HepG2 (cell line): ENCODE data around the gene CAMTA1. TPM values are rescaled to one million over a fixed set of nuclear protein-coding genes. Genes with fewer than 3 reads are reported as not detected.
A peak's percentile ranks its signal among the peaks of the same experiment; 100 is the strongest.

ENCODE experiments used
- ASH2L ChIP-seq: fragments of 300-600, 200-600 bp; sonication (generic); IDR thresholded peaks from 2 replicates; pipeline ENCODE4 v1.7.0; 2017; ENCODE audit warnings: low read depth, mild to moderate bottlenecking, moderate library complexity, mixed read lengths, low read length; ENCODE audit not compliant: insufficient read length
- HMG20B ChIP-seq: conservative IDR thresholded peaks from 2 replicates; pipeline ENCODE4 v1.6.1; 2016; ENCODE audit warnings: missing genetic modification reagents, missing compliant biosample characterization
- KDM5B ChIP-seq: sonication (generic); formaldehyde crosslinking; IDR thresholded peaks from 2 replicates; pipeline ENCODE4 v1.4.0; 2020; ENCODE audit warnings: missing genetic modification reagents, mild to moderate bottlenecking, borderline replicate concordance
- NR1H2 ChIP-seq: sonication (generic); formaldehyde crosslinking; IDR thresholded peaks from 2 replicates; pipeline ENCODE4 v1.8.1; 2022; ENCODE audit warnings: low read depth, missing genetic modification reagents, borderline replicate concordance
- POGZ ChIP-seq: sonication (generic); formaldehyde crosslinking; IDR thresholded peaks from 2 replicates; pipeline ENCODE4 v1.4.0; 2020; ENCODE audit warnings: mild to moderate bottlenecking, missing genetic modification reagents
- SKI ChIP-seq: fragments of 450-650 bp; IDR thresholded peaks from one replicate; pipeline ENCODE4 v1.6.1; 2018; ENCODE audit warnings: mild to moderate bottlenecking; ENCODE audit not compliant: partially characterized antibody
- SMARCC2 ChIP-seq: fragments of 450-650 bp; IDR thresholded peaks from 2 replicates; pipeline ENCODE4 v1.6.1; 2017; ENCODE audit warnings: antibody characterized with exemption, mild to moderate bottlenecking
- SP5 ChIP-seq: IDR thresholded peaks from 2 replicates; pipeline ENCODE4 v1.6.1; 2016; ENCODE audit warnings: low read depth, borderline replicate concordance
- ZBTB1 ChIP-seq: sonication (generic); formaldehyde crosslinking; IDR thresholded peaks from 2 replicates; pipeline ENCODE4 v1.4.0; 2020; ENCODE audit warnings: missing genetic modification reagents, borderline replicate concordance
- ZBTB3 ChIP-seq: sonication (generic); formaldehyde crosslinking; IDR thresholded peaks from 2 replicates; pipeline ENCODE4 v1.4.0; 2020; ENCODE audit warnings: low read depth, mild to moderate bottlenecking, moderate library complexity, missing genetic modification reagents, borderline replicate concordance
- ZFP1 ChIP-seq: IDR thresholded peaks from 2 replicates; pipeline ENCODE4 v1.6.1; 2016
- ZKSCAN8 ChIP-seq: IDR thresholded peaks from 2 replicates; pipeline ENCODE4 v1.6.1; 2016; ENCODE audit warnings: borderline replicate concordance, missing genetic modification reagents, missing compliant biosample characterization
- ZMYM3 ChIP-seq: sonication (generic); formaldehyde crosslinking; IDR thresholded peaks from 2 replicates; pipeline ENCODE4 v1.5.1; 2020; ENCODE audit warnings: mild to moderate bottlenecking, missing genetic modification reagents
- ZNF207 ChIP-seq: fragments of 450-650 bp; IDR thresholded peaks from 2 replicates; pipeline ENCODE4 v1.6.1; 2016; ENCODE audit warnings: antibody characterized with exemption, borderline replicate concordance
- ZNF264 ChIP-seq: sonication (generic); formaldehyde crosslinking; IDR thresholded peaks from 2 replicates; pipeline ENCODE4 v1.4.0; 2020; ENCODE audit warnings: missing genetic modification reagents
- ZNF530 ChIP-seq: sonication (generic); formaldehyde crosslinking; IDR thresholded peaks from 2 replicates; pipeline ENCODE4 v1.5.0; 2020; ENCODE audit warnings: low read depth, mild to moderate bottlenecking, missing genetic modification reagents
- ZNF775 ChIP-seq: sonication (generic); formaldehyde crosslinking; IDR thresholded peaks from 2 replicates; pipeline ENCODE4 v1.4.0; 2020; ENCODE audit warnings: missing genetic modification reagents, mild to moderate bottlenecking, moderate library complexity, borderline replicate concordance
- polyA plus RNA-seq, 8 experiments: library from polyadenylated mRNA; depleted of rRNA in 3 of 8; stranded (reverse) in 7 of 8; unstranded in 1 of 8; fragments of >200 nt; fragmentation: Illumina TruSeq in 4 of 8; extraction: Trizol in 4 of 8; gene quantifications; 2 replicates each; pipeline versions ENCODE4 v1.2.1 to v1.2.3, GENCODE V29; 2011 to 2016; ENCODE audit warnings: low read depth in 4 of 8, missing spikeins in 1 of 8, mixed read lengths in 1 of 8; ENCODE audit not compliant: insufficient read depth in 1 of 8
- total RNA-seq, 5 experiments: library from RNA; depleted of rRNA; stranded (reverse); fragments of >200 nt; fragmentation: Illumina TruSeq; extraction: Trizol; gene quantifications; 2 replicates each; pipeline ENCODE4 v1.2.3, GENCODE V29; 2016; ENCODE audit warnings: low read depth in 1 of 5
- TF ChIP-seq, protein P1 (sequence below): sonication (generic); formaldehyde crosslinking; IDR thresholded peaks from 2 replicates; pipeline ENCODE4 v1.9.0; 2021; ENCODE audit warnings: mild to moderate bottlenecking, missing genetic modification reagents
- TF ChIP-seq, protein P2 (sequence below): sonication (generic); formaldehyde crosslinking; IDR thresholded peaks from 2 replicates; pipeline ENCODE4 v1.4.0; 2020; ENCODE audit warnings: mild to moderate bottlenecking, missing genetic modification reagents
- TF ChIP-seq, protein P3 (sequence below): IDR thresholded peaks from 2 replicates; pipeline ENCODE4 v1.6.1; 2016
- TF ChIP-seq, protein P4 (sequence below): sonication (generic); formaldehyde crosslinking; IDR thresholded peaks from 2 replicates; pipeline ENCODE4 v1.8.0; 2022; ENCODE audit warnings: missing genetic modification reagents, low read depth, mild to moderate bottlenecking, borderline replicate concordance
- TF ChIP-seq, protein P5 (sequence below): IDR thresholded peaks from 2 replicates; pipeline ENCODE4 v1.6.1; 2016

CAMTA1 gene
- total and polyA plus RNA-seq, 2 of the 13 experiments (the other 11 are each of a cell fraction or from before 2014, with no cell fraction given) = 25.0 to 36.4 TPM

DNA sequence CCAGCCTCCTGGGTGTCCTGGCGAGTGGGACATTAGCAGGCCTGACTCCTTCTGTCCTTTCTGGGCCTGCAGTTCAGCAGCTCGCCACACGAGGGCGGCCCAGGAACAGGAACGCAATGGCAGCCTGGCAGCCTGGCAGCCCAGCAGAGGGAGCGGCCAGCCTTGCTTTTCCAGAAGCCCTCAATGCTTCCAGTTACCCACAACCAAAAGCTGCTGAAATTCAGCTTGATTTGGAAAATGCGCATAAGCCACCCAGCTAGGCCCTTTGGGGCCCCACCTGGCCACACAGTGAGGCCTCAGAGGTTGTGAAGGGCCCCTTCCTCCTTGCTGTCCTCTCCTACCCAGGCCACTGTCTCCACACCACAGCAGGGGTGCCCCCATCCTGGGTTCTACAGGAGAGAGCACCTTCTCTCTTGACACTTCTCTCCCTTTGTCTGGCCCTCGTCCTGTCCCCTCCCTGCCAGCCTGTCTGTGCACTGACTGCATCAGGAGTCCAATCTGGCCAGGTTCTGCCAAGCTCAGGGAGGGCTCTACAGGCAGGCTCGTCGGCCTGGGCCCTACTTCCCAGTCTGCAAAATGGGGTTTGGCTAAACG, 882.5 kb downstream of the CAMTA1 start (continued):
- TF ChIP-seq, protein P1, sequence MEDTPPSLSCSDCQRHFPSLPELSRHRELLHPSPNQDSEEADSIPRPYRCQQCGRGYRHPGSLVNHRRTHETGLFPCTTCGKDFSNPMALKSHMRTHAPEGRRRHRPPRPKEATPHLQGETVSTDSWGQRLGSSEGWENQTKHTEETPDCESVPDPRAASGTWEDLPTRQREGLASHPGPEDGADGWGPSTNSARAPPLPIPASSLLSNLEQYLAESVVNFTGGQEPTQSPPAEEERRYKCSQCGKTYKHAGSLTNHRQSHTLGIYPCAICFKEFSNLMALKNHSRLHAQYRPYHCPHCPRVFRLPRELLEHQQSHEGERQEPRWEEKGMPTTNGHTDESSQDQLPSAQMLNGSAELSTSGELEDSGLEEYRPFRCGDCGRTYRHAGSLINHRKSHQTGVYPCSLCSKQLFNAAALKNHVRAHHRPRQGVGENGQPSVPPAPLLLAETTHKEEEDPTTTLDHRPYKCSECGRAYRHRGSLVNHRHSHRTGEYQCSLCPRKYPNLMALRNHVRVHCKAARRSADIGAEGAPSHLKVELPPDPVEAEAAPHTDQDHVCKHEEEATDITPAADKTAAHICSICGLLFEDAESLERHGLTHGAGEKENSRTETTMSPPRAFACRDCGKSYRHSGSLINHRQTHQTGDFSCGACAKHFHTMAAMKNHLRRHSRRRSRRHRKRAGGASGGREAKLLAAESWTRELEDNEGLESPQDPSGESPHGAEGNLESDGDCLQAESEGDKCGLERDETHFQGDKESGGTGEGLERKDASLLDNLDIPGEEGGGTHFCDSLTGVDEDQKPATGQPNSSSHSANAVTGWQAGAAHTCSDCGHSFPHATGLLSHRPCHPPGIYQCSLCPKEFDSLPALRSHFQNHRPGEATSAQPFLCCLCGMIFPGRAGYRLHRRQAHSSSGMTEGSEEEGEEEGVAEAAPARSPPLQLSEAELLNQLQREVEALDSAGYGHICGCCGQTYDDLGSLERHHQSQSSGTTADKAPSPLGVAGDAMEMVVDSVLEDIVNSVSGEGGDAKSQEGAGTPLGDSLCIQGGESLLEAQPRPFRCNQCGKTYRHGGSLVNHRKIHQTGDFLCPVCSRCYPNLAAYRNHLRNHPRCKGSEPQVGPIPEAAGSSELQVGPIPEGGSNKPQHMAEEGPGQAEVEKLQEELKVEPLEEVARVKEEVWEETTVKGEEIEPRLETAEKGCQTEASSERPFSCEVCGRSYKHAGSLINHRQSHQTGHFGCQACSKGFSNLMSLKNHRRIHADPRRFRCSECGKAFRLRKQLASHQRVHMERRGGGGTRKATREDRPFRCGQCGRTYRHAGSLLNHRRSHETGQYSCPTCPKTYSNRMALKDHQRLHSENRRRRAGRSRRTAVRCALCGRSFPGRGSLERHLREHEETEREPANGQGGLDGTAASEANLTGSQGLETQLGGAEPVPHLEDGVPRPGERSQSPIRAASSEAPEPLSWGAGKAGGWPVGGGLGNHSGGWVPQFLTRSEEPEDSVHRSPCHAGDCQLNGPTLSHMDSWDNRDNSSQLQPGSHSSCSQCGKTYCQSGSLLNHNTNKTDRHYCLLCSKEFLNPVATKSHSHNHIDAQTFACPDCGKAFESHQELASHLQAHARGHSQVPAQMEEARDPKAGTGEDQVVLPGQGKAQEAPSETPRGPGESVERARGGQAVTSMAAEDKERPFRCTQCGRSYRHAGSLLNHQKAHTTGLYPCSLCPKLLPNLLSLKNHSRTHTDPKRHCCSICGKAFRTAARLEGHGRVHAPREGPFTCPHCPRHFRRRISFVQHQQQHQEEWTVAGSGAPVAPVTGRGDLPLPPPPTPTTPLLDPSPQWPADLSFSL (CRISPR knock-in tag) = no peak
- TF ChIP-seq, protein P2, sequence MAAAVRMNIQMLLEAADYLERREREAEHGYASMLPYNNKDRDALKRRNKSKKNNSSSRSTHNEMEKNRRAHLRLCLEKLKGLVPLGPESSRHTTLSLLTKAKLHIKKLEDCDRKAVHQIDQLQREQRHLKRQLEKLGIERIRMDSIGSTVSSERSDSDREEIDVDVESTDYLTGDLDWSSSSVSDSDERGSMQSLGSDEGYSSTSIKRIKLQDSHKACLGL (CRISPR knock-in tag) = no peak
- TF ChIP-seq ZBTB1 (CRISPR knock-in tag) (no peak), ZNF775 (no peak), SMARCC2 (no peak), SP5 (CRISPR knock-in tag) (no peak), SKI (no peak), ZNF530 (no peak), ZBTB3 (CRISPR knock-in tag) (no peak), NR1H2 (CRISPR knock-in tag) (no peak), ZFP1 (CRISPR knock-in tag) (no peak), KDM5B (CRISPR knock-in tag) (peak; percentile 47; the same call in 1 of the 2 replicates), ZNF207 (no peak), HMG20B (CRISPR knock-in tag) (no peak), POGZ (CRISPR knock-in tag) (no peak), ZNF264 (CRISPR knock-in tag) (no peak), ZMYM3 (CRISPR knock-in tag) (no peak), ZKSCAN8 (CRISPR knock-in tag) (peak; percentile 43; the same call in 1 of the 2 replicates), ASH2L (no peak)
- TF ChIP-seq, protein P3, sequence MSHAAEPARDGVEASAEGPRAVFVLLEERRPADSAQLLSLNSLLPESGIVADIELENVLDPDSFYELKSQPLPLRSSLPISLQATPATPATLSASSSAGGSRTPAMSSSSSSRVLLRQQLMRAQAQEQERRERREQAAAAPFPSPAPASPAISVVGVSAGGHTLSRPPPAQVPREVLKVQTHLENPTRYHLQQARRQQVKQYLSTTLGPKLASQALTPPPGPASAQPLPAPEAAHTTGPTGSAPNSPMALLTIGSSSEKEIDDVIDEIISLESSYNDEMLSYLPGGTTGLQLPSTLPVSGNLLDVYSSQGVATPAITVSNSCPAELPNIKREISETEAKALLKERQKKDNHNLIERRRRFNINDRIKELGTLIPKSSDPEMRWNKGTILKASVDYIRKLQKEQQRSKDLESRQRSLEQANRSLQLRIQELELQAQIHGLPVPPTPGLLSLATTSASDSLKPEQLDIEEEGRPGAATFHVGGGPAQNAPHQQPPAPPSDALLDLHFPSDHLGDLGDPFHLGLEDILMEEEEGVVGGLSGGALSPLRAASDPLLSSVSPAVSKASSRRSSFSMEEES (CRISPR knock-in tag) = 0 out of 2 replicates have a peak, but pooled peaks have one; percentile 31
- TF ChIP-seq, protein P4, sequence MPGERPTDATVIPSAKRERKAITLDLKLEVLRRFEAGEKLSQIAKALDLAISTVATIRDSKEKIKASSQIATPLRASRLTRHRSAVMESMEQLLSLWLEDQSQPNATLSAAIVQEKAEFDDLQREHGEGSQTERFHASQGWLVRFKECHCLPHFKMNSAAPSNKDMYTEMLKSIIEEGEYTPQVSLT (CRISPR knock-in tag) = no peak
- TF ChIP-seq, protein P5, sequence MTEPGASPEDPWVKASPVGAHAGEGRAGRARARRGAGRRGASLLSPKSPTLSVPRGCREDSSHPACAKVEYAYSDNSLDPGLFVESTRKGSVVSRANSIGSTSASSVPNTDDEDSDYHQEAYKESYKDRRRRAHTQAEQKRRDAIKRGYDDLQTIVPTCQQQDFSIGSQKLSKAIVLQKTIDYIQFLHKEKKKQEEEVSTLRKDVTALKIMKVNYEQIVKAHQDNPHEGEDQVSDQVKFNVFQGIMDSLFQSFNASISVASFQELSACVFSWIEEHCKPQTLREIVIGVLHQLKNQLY (CRISPR knock-in tag) = no peak
